COR-L47 (cell line): ENCODE results near the gene HYAL1.

Source experiments
- DNase-seq: peaks from one replicate; lab custom pipeline; 2025; lab: John Stamatoyannopoulos, UW

The HYAL1 gene

GRCh38 chr3:50334339-50335075 is 31.1 kb upstream of the HYAL1 start:
- no peak for DNase-seq

- DNase-seq, result no peak
Measured at GRCh38 chr3:50333744-50334328, 30.5 kb upstream of the HYAL1 start.

GRCh38 chr3:50331364-50331907 is 28.1 kb upstream of the HYAL1 start:
- no peak for DNase-seq

- no peak for DNase-seq
Measured at GRCh38 chr3:50330330-50330729, 27.0 kb upstream of the HYAL1 start.

- DNase-seq, result peak; percentile 90
Measured at GRCh38 chr3:50327943-50328691, 24.7 kb upstream of the HYAL1 start, which contains the start of gene TUSC2. Gene TUSC2, minus strand, starts transcription at chr3:50328223. Its CDS starts 124 bp downstream, at chr3:50328099.

- no peak for DNase-seq
Measured at GRCh38 chr3:50327129-50327528, 23.8 kb upstream of the HYAL1 start.

- DNase-seq, result no peak
Measured at GRCh38 chr3:50326182-50326541, 22.8 kb upstream of the HYAL1 start.

GRCh38 chr3:50325497-50326181 is 22.3 kb upstream of the HYAL1 start:
- no peak for DNase-seq

GRCh38 chr3:50325113-50325480 is 21.7 kb upstream of the HYAL1 start:
- DNase-seq, result no peak

- DNase-seq, result peak; percentile 53
Measured at GRCh38 chr3:50324351-50325112, 21.2 kb upstream of the HYAL1 start.

GRCh38 chr3:50323614-50324199 is 20.3 kb upstream of the HYAL1 start:
- DNase-seq, result no peak

- DNase-seq, result no peak
Measured at GRCh38 chr3:50323092-50323600, 19.8 kb upstream of the HYAL1 start.

GRCh38 chr3:50322386-50323091 is 19.2 kb upstream of the HYAL1 start, which contains the start of gene HYAL2:
Gene HYAL2, minus strand, starts transcription at chr3:50322745. Its CDS starts 2,256 bp downstream, at chr3:50320489.
- peak; percentile 12 for DNase-seq

- DNase-seq, result no peak
Measured at GRCh38 chr3:50322115-50322385, 18.7 kb upstream of the HYAL1 start.

- DNase-seq, result peak; percentile 50
Measured at GRCh38 chr3:50321336-50322114, 18.2 kb upstream of the HYAL1 start.

GRCh38 chr3:50320853-50321335 is 17.5 kb upstream of the HYAL1 start:
- peak; percentile 46 for DNase-seq

GRCh38 chr3:50319894-50320625 is 16.7 kb upstream of the HYAL1 start:
- no peak for DNase-seq

GRCh38 chr3:50319181-50319893 is 16.0 kb upstream of the HYAL1 start:
- DNase-seq, result no peak
